Adrenal gland (tissue), 12 donors: ENCODE measurements around the gene TASOR2. TPM values are rescaled to one million over a fixed set of nuclear protein-coding genes. Genes with fewer than 3 reads are reported as not detected.

Experiments
- DNase-seq, 7 donors: peaks; one replicate each; pipeline ENCODE4 v3.0.0-alpha.2; 2019 to 2020
- H3K27ac ChIP-seq, 5 donors: fragments of 200-600 bp; sonication (generic) in 4 of 5; 1 replicate in 3 of 5; 2 replicates in 2 of 5; pipeline versions ENCODE4 v1.5.1 to v1.8.0; 2016 to 2020; ENCODE audit warnings: mild to moderate bottlenecking in 1 of 5
- H3K27me3 ChIP-seq: fragments of 200-600 bp; 2 replicates; pipeline ENCODE4 v1.8.0; 2021
- H3K36me3 ChIP-seq, 2 donors: fragments of 200-600 bp; replicated peaks in 1 of 2; 1 replicate in 1 of 2; 2 replicates in 1 of 2; pipeline versions ENCODE4 v1.5.1 to v1.8.0; 2018 to 2022
- H3K4me1 ChIP-seq, 2 donors: fragments of 200-600 bp; replicated peaks in 1 of 2; 1 replicate in 1 of 2; 2 replicates in 1 of 2; pipeline versions ENCODE4 v1.5.1 to v1.8.0; 2018 to 2021
- H3K4me3 ChIP-seq, 4 donors: fragments of 200-600 bp; sonication (generic) in 3 of 4; one replicate each; pipeline ENCODE4 v1.5.1; 2016 to 2018
- H3K9me3 ChIP-seq, 3 donors: fragments of 200-600 bp; sonication (generic) in 1 of 3; replicated peaks in 1 of 3; 1 replicate in 2 of 3; 2 replicates in 1 of 3; pipeline versions ENCODE4 v1.5.1 to v1.8.0; 2016 to 2021
- CTCF ChIP-seq, 6 experiments: fragments of 450-650 bp in 4 of 6; fragments of 200-600 bp in 2 of 6; sonication (generic) in 1 of 6; IDR thresholded peaks; 1 replicate in 5 of 6; 2 replicates in 1 of 6; pipeline versions ENCODE4 v1.5.1 to v1.8.0; 2016 to 2021; ENCODE audit warnings: antibody characterized with exemption in 6 of 6, mild to moderate bottlenecking in 2 of 6, moderate library complexity in 1 of 6
- POLR2A ChIP-seq, 2 donors: fragments of 450-650 bp; IDR thresholded peaks; one replicate each; pipeline ENCODE4 v1.6.1; 2017; ENCODE audit warnings: antibody characterized with exemption in 2 of 2, mild to moderate bottlenecking in 2 of 2, moderate library complexity in 1 of 2
- WGBS, 4 donors: extraction: QIAGEN DNeasy Blood & Tissue Kit in 2 of 4; methylation state at CpG; one replicate each; pipeline versions ENCODE4 v1.1.5 to v1.1.7; 2013 to 2017; 5-methylcytosine and 5-hydroxymethylcytosine counted together
- intact Hi-C, 2 donors: fragments of 100-400 bp; cut with DNase I; formaldehyde crosslinking; loops; one replicate each; pipeline versions ENCODE4 v1.14.1 to v1.15.0; 2022 to 2023
- polyA plus RNA-seq, 3 donors: library from polyadenylated mRNA; stranded (reverse); fragments of 200-250 nt in 2 of 3; fragments of 350-450 nt in 1 of 3; fragmentation: Illumina TruSeq in 1 of 3; extraction: RNeasy Lipid Tissue Mini Kit (QIAGEN cat#74804) in 1 of 3; gene quantifications; one replicate each; pipeline ENCODE4 v1.2.3, GENCODE V29; 2013 to 2014
- total RNA-seq, 9 donors: library from RNA; depleted of rRNA in 4 of 9; stranded (reverse); fragments of >200 nt in 4 of 9; fragments of 120-200 nt in 1 of 9; fragmentation: NEBNext Ultra II Directional in 1 of 9; extraction: Animal tissue kit (Norgen Biotek cat#: 25700) in 1 of 9; gene quantifications; one replicate each; pipeline versions ENCODE4 v1.1.0 to v1.2.4, GENCODE V29; 2013 to 2023
- donor health status: healthy with polysubstance abuse.
- donor health status: Bipolar disorder and iron deficiency.
- donor health status: DM: yes; HTN: yes; CAD: no.
- donor health status: DM: no; HTN: no; CAD: no.
- donor health status: DM: no; HTN: no; CAD: no.
- donor health status: DM: yes; HTN: yes; CAD: no.

The TASOR2 gene
- total and polyA plus RNA-seq, 12 donors, result 15.4 to 182 (median 51.1) TPM

DNA sequence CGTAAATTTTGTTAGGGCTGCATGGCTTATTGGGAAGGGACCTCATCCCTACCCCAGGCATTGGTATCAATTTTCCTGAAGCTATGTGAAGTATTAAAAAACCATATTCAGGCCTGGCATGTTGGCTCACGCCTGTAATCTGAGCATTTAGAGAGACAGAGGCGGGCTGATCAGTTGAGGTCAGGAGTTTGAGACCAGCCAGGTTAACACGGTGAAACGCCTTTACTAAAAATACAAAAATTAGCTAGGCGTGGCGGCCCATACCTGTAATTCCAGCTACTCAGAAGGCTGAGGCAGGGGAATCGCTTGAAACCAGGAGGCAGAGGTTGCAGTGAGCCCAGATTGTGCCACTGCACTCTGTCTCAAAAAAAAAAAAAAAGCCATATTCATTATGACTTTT is 7.1 kb downstream of the TASOR2 start:
- H3K4me1 ChIP-seq, result peaks cover 3 to 26% of the 10 kb centered on the region in 2 donors

GRCh38 chr10:5692461-5693358 is 8.1 kb downstream of the TASOR2 start:
- Histone ChIP-seq H3K4me3 (peak overlapping the region in 2 of 4 donors; percentile 24 to 67), H3K27me3 (no peaks in the 10 kb centered on the region), H3K36me3 (no peaks in the 10 kb centered on the region), H3K4me1 (peaks cover 3 to 29% of the 10 kb centered on the region in 2 donors), H3K9me3 (no peaks in the 10 kb centered on the region), H3K27ac (peak overlapping the region in 4 of 5 donors; percentile 11 to 60 (median 39))
- TF ChIP-seq POLR2A (IDR thresholded peaks at IDR 0.05) (no peak), CTCF (IDR thresholded peaks at IDR 0.05) (no peak)
- intact Hi-C loops, result loop anchor here (10.0 kb wide), 2 partner anchors 82 to 182 kb away; no protein-coding TSS in a partner anchor
- DNase-seq, result peak; percentile 52 to 69 (median 57)
- 6 to 16% (median 7%) methylated on average over 9 to 49 of the region's 49 CpGs for WGBS, 4 donors

More for the DNA sequence above, 7.1 kb downstream of the TASOR2 start:
- no peak for DNase-seq
- no peaks in the 10 kb centered on the region for H3K36me3 ChIP-seq
- H3K4me3 ChIP-seq, result peak overlapping the region in 1 of 4 donors; percentile 67
- no peaks in the 10 kb centered on the region for H3K9me3 ChIP-seq
- WGBS, 4 donors, result 87 to 93% (median 91%) methylated on average over 8 of the region's 8 CpGs
- H3K27me3 ChIP-seq, result no peaks in the 10 kb centered on the region
- intact Hi-C loops, result loop anchor here (10.0 kb wide), 2 partner anchors 83 to 183 kb away; no protein-coding TSS in a partner anchor
- no peak for TF ChIP-seq CTCF (IDR thresholded peaks at IDR 0.05)
- no peak for TF ChIP-seq POLR2A (IDR thresholded peaks at IDR 0.05)
- H3K27ac ChIP-seq, result no peak overlapping the region

DNA sequence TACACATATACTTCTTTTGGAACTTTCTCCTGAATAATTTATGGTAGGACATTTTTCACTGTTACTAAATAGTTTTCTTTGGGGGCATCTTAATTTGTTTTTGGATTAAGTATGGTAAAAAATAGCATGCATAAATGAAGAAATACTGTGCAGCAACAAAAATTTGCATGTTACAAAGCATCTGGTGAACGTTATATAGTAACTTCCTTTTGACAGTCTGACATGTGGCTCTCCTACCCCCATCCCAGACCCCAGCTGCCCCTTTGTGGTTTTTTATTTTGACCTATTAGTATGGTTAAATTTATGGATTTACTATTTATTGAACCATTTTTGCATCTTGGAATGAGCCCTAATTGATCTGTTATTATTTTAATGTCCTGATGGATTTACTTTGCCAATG is 9.9 kb downstream of the TASOR2 start:
- Histone ChIP-seq H3K4me3 (no peak overlapping the region), H3K36me3 (no peaks in the 10 kb centered on the region), H3K27ac (no peak overlapping the region), H3K27me3 (no peaks in the 10 kb centered on the region), H3K9me3 (no peaks in the 10 kb centered on the region), H3K4me1 (peaks cover 3 to 37% of the 10 kb centered on the region in 2 donors)
- WGBS, 4 donors, result 65 to 90% (median 68%) methylated on average over 1 of the region's 1 CpG
- intact Hi-C loops, result loop anchor here (10.0 kb wide), 2 partner anchors 80 to 180 kb away; no protein-coding TSS in a partner anchor
- TF ChIP-seq POLR2A (IDR thresholded peaks at IDR 0.05) (no peak), CTCF (IDR thresholded peaks at IDR 0.05) (no peak)
- DNase-seq, result no peak

- intact Hi-C loops, result loop anchor here (10.0 kb wide), 2 partner anchors 77 to 177 kb away; no protein-coding TSS in a partner anchor
Measured at GRCh38 chr10:5697342-5697741, 12.7 kb downstream of the TASOR2 start.

More at GRCh38 chr10:5697342-5697741, 12.7 kb downstream of the TASOR2 start:
- no peaks in the 10 kb centered on the region for H3K9me3 ChIP-seq
- no peak overlapping the region for H3K4me3 ChIP-seq
- no peak for DNase-seq
- H3K27me3 ChIP-seq, result no peaks in the 10 kb centered on the region
- H3K27ac ChIP-seq, result no peak overlapping the region
- H3K4me1 ChIP-seq, result peaks cover 0 to 30% of the 10 kb centered on the region in 2 donors
- 82 to 99% (median 96%) methylated on average over 2 of the region's 2 CpGs for WGBS, 4 donors
- no peaks in the 10 kb centered on the region for H3K36me3 ChIP-seq
- TF ChIP-seq POLR2A (IDR thresholded peaks at IDR 0.05) (no peak), CTCF (IDR thresholded peaks at IDR 0.05) (no peak)
